Body of pancreas (tissue), 4 donors: ENCODE results near the gene OR7D4.

ENCODE experiments used
- POLR2A ChIP-seq, 3 donors: fragments of 450-650 bp; IDR thresholded peaks; one replicate each; pipeline ENCODE4 v1.6.1; 2016; ENCODE audit warnings: antibody characterized with exemption in 3 of 3, mild to moderate bottlenecking in 2 of 3
- TF ChIP-seq, protein P1 (sequence below), 7 experiments: fragments of 450-650 bp in 4 of 7; fragments of 200-600 bp in 3 of 7; sonication (generic) in 3 of 7; IDR thresholded peaks; one replicate each; pipeline ENCODE4 v1.5.1; 2016 to 2019; ENCODE audit warnings: antibody characterized with exemption in 7 of 7

DNA sequence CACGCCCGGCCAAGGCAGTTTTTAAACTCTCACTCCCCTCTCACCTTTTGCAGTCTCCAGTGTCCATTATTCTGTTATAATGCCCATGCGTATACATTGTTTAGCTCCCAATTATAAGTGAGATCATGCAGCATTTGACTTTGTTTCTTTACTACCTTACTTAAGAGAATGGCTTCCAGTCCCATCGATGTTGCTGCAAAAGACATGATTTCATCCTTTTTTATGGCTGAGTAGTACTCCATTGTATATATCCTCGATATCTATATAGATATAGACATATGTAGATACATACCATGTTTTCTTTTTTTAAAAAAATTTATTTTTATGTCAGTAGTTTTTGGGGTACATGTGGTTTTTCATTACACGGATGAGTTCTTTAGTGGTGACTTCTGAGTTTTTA, 32.2 kb downstream of the OR7D4 start:
- TF ChIP-seq, protein P1, sequence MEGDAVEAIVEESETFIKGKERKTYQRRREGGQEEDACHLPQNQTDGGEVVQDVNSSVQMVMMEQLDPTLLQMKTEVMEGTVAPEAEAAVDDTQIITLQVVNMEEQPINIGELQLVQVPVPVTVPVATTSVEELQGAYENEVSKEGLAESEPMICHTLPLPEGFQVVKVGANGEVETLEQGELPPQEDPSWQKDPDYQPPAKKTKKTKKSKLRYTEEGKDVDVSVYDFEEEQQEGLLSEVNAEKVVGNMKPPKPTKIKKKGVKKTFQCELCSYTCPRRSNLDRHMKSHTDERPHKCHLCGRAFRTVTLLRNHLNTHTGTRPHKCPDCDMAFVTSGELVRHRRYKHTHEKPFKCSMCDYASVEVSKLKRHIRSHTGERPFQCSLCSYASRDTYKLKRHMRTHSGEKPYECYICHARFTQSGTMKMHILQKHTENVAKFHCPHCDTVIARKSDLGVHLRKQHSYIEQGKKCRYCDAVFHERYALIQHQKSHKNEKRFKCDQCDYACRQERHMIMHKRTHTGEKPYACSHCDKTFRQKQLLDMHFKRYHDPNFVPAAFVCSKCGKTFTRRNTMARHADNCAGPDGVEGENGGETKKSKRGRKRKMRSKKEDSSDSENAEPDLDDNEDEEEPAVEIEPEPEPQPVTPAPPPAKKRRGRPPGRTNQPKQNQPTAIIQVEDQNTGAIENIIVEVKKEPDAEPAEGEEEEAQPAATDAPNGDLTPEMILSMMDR (IDR thresholded peaks at IDR 0.05) = no peak
- no peak for TF ChIP-seq POLR2A (IDR thresholded peaks at IDR 0.05)
